Neural progenitor cell (in vitro differentiated cells): Measurements from ENCODE around the gene MACROH2A1. TPM values are rescaled to one million over a fixed set of nuclear protein-coding genes. Genes with fewer than 3 reads are reported as not detected.

ENCODE experiments used
- DNase-seq: peaks from one replicate; pipeline ENCODE4 v3.0.0-alpha.2; 2016; ENCODE audit warnings: low spot score
- H2AFZ ChIP-seq: fragments of 200-600 bp; sonication (generic); replicated peaks from 2 replicates; pipeline ENCODE4 v1.6.1; 2016; ENCODE audit warnings: antibody characterized with exemption
- H3F3A ChIP-seq: fragments of 200-600 bp; sonication (generic); 2 replicates; pipeline ENCODE4 v1.6.1; 2016; ENCODE audit warnings: antibody characterized with exemption, low read depth
- H3K27ac ChIP-seq: fragments of 200-600 bp; sonication (generic); 2 replicates; pipeline ENCODE4 v1.5.1; 2016; ENCODE audit warnings: mild to moderate bottlenecking
- H3K27me3 ChIP-seq: fragments of 200-600 bp; sonication (generic); 2 replicates; pipeline ENCODE4 v1.6.1; 2016; ENCODE audit warnings: mild to moderate bottlenecking, moderate library complexity
- H3K36me3 ChIP-seq: fragments of 200-600 bp; sonication (generic); 2 replicates; pipeline ENCODE4 v1.5.1; 2016
- H3K4me1 ChIP-seq: fragments of 200-600 bp; sonication (generic); 2 replicates; pipeline ENCODE4 v1.6.1; 2016; ENCODE audit warnings: mixed run types
- H3K4me2 ChIP-seq: fragments of 200-600 bp; sonication (generic); 2 replicates; pipeline ENCODE4 v1.6.1; 2016
- H3K4me3 ChIP-seq: fragments of 200-600 bp; sonication (generic); 2 replicates; pipeline ENCODE4 v1.5.1; 2016
- H3K79me2 ChIP-seq: fragments of 200-600 bp; sonication (generic); 2 replicates; pipeline ENCODE4 v1.6.1; 2016; ENCODE audit warnings: low read depth
- H3K9ac ChIP-seq: fragments of 200-600 bp; sonication (generic); 2 replicates; pipeline ENCODE4 v1.6.1; 2016
- H3K9me3 ChIP-seq: fragments of 200-600 bp; sonication (generic); 2 replicates; pipeline ENCODE4 v1.5.1; 2016; ENCODE audit warnings: low read depth
- H4K20me1 ChIP-seq: fragments of 200-600 bp; sonication (generic); 2 replicates; pipeline ENCODE4 v1.6.1; 2016; ENCODE audit warnings: low read depth
- H3K27ac Mint-ChIP-seq: 3 replicates; pipeline ENCODE4 v1.8.0; 2021; ENCODE audit warnings: mixed read lengths
- H3K27me3 Mint-ChIP-seq: 2 replicates; pipeline ENCODE4 v1.8.0; 2022; ENCODE audit warnings: low read depth, mild to moderate bottlenecking, inconsistent platforms, moderate library complexity, mixed read lengths; ENCODE audit not compliant: insufficient read depth
- H3K36me3 Mint-ChIP-seq: 3 replicates; pipeline ENCODE4 v1.8.0; 2021; ENCODE audit warnings: mixed read lengths
- H3K4me1 Mint-ChIP-seq: 3 replicates; pipeline ENCODE4 v1.8.0; 2021; ENCODE audit warnings: mixed read lengths
- H3K4me3 Mint-ChIP-seq: 3 replicates; pipeline ENCODE4 v1.8.0; 2021; ENCODE audit warnings: mild to moderate bottlenecking, moderate library complexity, mixed read lengths
- H3K9me3 Mint-ChIP-seq: 3 replicates; pipeline ENCODE4 v1.8.0; 2020; ENCODE audit warnings: mixed read lengths
- CTCF ChIP-seq: fragments of 200-600 bp; sonication (generic); IDR thresholded peaks from 2 replicates; pipeline ENCODE4 v1.5.1; 2017; ENCODE audit warnings: antibody characterized with exemption, mild to moderate bottlenecking
- EZH2 ChIP-seq: fragments of 200-600 bp; sonication (generic); IDR thresholded peaks from 2 replicates; pipeline ENCODE4 v1.6.1; 2017; ENCODE audit warnings: antibody characterized with exemption, mild to moderate bottlenecking, moderate library complexity
- EZH2phosphoT487 ChIP-seq: fragments of 200-600 bp; sonication (generic); IDR thresholded peaks from 2 replicates; pipeline ENCODE4 v1.6.1; 2017; ENCODE audit warnings: antibody characterized with exemption
- total RNA-seq: library from RNA; depleted of rRNA; stranded (reverse); fragments of >200 nt; gene quantifications from 2 replicates; pipeline ENCODE4 v1.2.3, GENCODE V29; 2015; ENCODE audit warnings: low replicate concordance

Gene MACROH2A1
- total RNA-seq, 1 donor from 2014 or later, result 179 TPM

DNA sequence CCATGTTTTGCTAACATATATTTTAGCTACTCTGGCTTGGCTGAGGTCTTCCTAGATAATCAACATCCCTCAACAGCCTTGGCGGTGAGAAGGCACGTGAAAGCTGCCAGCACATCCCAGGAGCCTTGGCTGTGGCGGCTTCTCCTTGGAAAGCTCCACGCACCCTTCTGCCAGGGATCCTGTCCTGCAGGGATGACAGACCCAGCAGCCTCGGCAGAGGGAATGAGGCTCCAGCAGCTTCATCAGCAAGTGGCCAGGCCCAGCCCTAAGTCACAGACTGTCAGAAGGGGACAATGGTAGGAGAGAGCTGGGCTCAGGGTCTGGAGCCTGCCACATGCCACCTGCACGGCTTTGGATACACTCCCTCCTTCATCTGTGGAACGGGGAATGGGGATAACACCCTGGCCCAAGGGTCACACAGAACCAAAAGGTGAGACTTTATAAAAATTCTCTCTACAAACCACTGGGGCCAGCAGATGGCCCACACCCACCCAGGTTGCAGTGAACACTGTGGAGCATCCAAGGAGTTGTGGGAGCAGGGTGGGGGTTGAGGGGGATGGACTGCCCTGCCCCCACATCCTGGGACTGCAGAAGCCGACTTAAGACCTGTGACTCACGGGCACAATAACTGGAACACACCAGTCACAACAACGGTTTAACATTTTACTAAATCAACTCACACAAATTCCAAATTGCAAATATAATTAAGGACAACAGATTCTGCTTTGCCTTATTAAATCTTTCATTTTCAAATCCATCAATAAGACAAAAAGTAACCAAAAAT, 65.1 kb downstream of the MACROH2A1 start:
- Histone ChIP-seq H3K79me2 (no peaks in the 10 kb centered on the region), H2AFZ (no peak overlapping the region), H4K20me1 (peaks cover 9% of the 10 kb centered on the region), H3K27me3 (no peaks in the 10 kb centered on the region), H3F3A (no peaks in the 10 kb centered on the region), H3K4me2 (no peak overlapping the region), H3K9ac (no peak overlapping the region), H3K9me3 (no peaks in the 10 kb centered on the region), H3K36me3 (no peaks in the 10 kb centered on the region), H3K27ac (no peak overlapping the region), H3K4me3 (no peak overlapping the region), H3K4me1 (no peaks in the 10 kb centered on the region)
- Mint-ChIP-seq H3K27me3 (peaks cover 2% of the 10 kb centered on the region), H3K4me1 (peaks cover 7% of the 10 kb centered on the region), H3K9me3 (no peaks in the 10 kb centered on the region), H3K27ac (no peak overlapping the region), H3K4me3 (no peak overlapping the region), H3K36me3 (peaks cover 18% of the 10 kb centered on the region)
- DNase-seq, result no peak
- TF ChIP-seq EZH2phosphoT487, result no peak
- no peak for TF ChIP-seq EZH2
- no peak for TF ChIP-seq CTCF

- Histone ChIP-seq H3K9me3 (no peaks in the 10 kb centered on the region), H3K4me3 (no peak overlapping the region), H3K27ac (no peak overlapping the region), H4K20me1 (peaks cover 9% of the 10 kb centered on the region), H3K79me2 (no peaks in the 10 kb centered on the region), H3K9ac (no peak overlapping the region), H3K27me3 (no peaks in the 10 kb centered on the region), H3K36me3 (no peaks in the 10 kb centered on the region), H3K4me2 (no peak overlapping the region), H3K4me1 (no peaks in the 10 kb centered on the region), H3F3A (no peaks in the 10 kb centered on the region), H2AFZ (no peak overlapping the region)
- peaks cover 9% of the 10 kb centered on the region for H3K4me1 Mint-ChIP-seq
- H3K4me3 Mint-ChIP-seq, result no peak overlapping the region
- H3K27ac Mint-ChIP-seq, result no peak overlapping the region
- TF ChIP-seq EZH2, result no peak
- peak; percentile 73 for TF ChIP-seq CTCF
- H3K36me3 Mint-ChIP-seq, result peaks cover 18% of the 10 kb centered on the region
- H3K27me3 Mint-ChIP-seq, result peaks cover 2% of the 10 kb centered on the region
- H3K9me3 Mint-ChIP-seq, result no peaks in the 10 kb centered on the region
- peak; percentile 70 for DNase-seq
These were observed 66.4 kb downstream of the MACROH2A1 start for GRCh38 chr5:135332519-135333150.

DNA sequence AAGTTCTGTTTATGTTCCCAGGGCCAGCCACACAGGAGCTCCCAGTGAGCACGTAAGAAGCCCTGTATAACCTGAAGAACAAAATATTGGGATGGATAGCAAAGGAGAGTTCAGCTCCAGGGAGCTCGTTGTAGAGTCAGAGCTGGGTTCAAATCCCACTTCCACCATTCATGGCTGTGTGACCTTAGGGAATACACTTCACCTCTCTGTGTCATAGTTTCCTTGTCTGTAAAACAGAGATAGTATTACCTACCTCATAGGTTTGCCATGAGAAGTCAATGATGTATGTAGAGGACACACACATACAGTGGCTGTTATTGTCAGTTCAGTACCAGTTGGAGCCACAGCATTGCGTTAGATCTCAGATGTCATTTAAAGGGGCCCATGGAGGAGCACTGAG, 67.4 kb downstream of the MACROH2A1 start:
- Histone ChIP-seq H3K4me2 (no peak overlapping the region), H3K27me3 (no peaks in the 10 kb centered on the region), H3K9ac (no peak overlapping the region), H4K20me1 (peaks cover 9% of the 10 kb centered on the region), H3F3A (no peaks in the 10 kb centered on the region), H2AFZ (no peak overlapping the region), H3K79me2 (no peaks in the 10 kb centered on the region), H3K4me1 (no peaks in the 10 kb centered on the region), H3K27ac (no peak overlapping the region), H3K9me3 (no peaks in the 10 kb centered on the region), H3K4me3 (no peak overlapping the region), H3K36me3 (no peaks in the 10 kb centered on the region)
- Mint-ChIP-seq H3K27me3 (peaks cover 2% of the 10 kb centered on the region), H3K27ac (no peak overlapping the region), H3K4me3 (no peak overlapping the region), H3K36me3 (peaks cover 13% of the 10 kb centered on the region), H3K4me1 (peaks cover 9% of the 10 kb centered on the region), H3K9me3 (no peaks in the 10 kb centered on the region)
- TF ChIP-seq EZH2phosphoT487 (no peak), CTCF (no peak), EZH2 (no peak)
- no peak for DNase-seq
